HEK293 (cell line): ENCODE results near the gene HOXC5.
A peak's percentile ranks its signal among the peaks of the same experiment; 100 is the strongest.

ENCODE experiments used
- MYNN ChIP-seq: fragments of 450-650 bp; formaldehyde crosslinking; IDR thresholded peaks from 2 replicates; pipeline ENCODE4 v1.5.1; 2016; ENCODE audit warnings: missing biosample characterization, missing genetic modification characterization, borderline replicate concordance
- ZFP69B ChIP-seq: fragments of 450-650 bp; formaldehyde crosslinking; IDR thresholded peaks from 2 replicates; pipeline ENCODE4 v1.5.1; 2016; ENCODE audit warnings: missing biosample characterization, missing genetic modification characterization
- ZNF112 ChIP-seq: fragments of 450-650 bp; formaldehyde crosslinking; IDR thresholded peaks from 2 replicates; pipeline ENCODE4 v1.5.0; 2017; ENCODE audit warnings: missing biosample characterization, missing genetic modification characterization
- ZNF221 ChIP-seq: fragments of 450-650 bp; formaldehyde crosslinking; IDR thresholded peaks from 2 replicates; pipeline ENCODE4 v1.5.1; 2017; ENCODE audit warnings: missing biosample characterization, missing genetic modification characterization, borderline replicate concordance
- ZNF24 ChIP-seq: fragments of 450-650 bp; formaldehyde crosslinking; IDR thresholded peaks from 2 replicates; pipeline ENCODE4 v1.5.1; 2016; ENCODE audit warnings: missing biosample characterization, missing genetic modification characterization
- ZNF302 ChIP-seq: fragments of 450-650 bp; formaldehyde crosslinking; IDR thresholded peaks from 2 replicates; pipeline ENCODE4 v1.5.1; 2016; ENCODE audit warnings: missing biosample characterization, missing genetic modification characterization, low read depth
- ZNF426 ChIP-seq: fragments of 450-650 bp; formaldehyde crosslinking; IDR thresholded peaks from 2 replicates; pipeline ENCODE4 v1.5.1; 2017; ENCODE audit warnings: missing biosample characterization, missing genetic modification characterization, mild to moderate bottlenecking, inconsistent platforms, moderate library complexity
- ZNF473 ChIP-seq: fragments of 450-650 bp; formaldehyde crosslinking; IDR thresholded peaks from 2 replicates; pipeline ENCODE4 v1.5.1; 2017; ENCODE audit warnings: missing biosample characterization, missing genetic modification characterization
- ZNF510 ChIP-seq: fragments of 450-650 bp; formaldehyde crosslinking; IDR thresholded peaks from 2 replicates; pipeline ENCODE4 v1.5.1; 2018; ENCODE audit warnings: mild to moderate bottlenecking, missing genetic modification characterization, missing biosample characterization; ENCODE audit not compliant: insufficient replicate concordance
- ZNF600 ChIP-seq: fragments of 450-650 bp; formaldehyde crosslinking; IDR thresholded peaks from 2 replicates; pipeline ENCODE4 v1.5.1; 2016; ENCODE audit warnings: missing biosample characterization, missing genetic modification characterization
- ZNF626 ChIP-seq: fragments of 450-650 bp; sonication (Bioruptor Pico); formaldehyde crosslinking; IDR thresholded peaks from 2 replicates; pipeline ENCODE4 v1.5.1; 2018; ENCODE audit warnings: missing biosample characterization, missing genetic modification characterization, inconsistent platforms
- ZNF677 ChIP-seq: fragments of 450-650 bp; IDR thresholded peaks from 2 replicates; pipeline ENCODE4 v1.5.0; 2018; ENCODE audit warnings: missing biosample characterization, mild to moderate bottlenecking, missing genetic modification characterization, moderate library complexity
- ZNF76 ChIP-seq: fragments of 450-650 bp; formaldehyde crosslinking; IDR thresholded peaks from 2 replicates; pipeline ENCODE4; 2016; ENCODE audit warnings: low read depth, missing biosample characterization, missing genetic modification characterization, borderline replicate concordance
- ZNF785 ChIP-seq: fragments of 450-650 bp; formaldehyde crosslinking; IDR thresholded peaks from 2 replicates; pipeline ENCODE4 v1.5.1; 2016; ENCODE audit warnings: missing biosample characterization, missing genetic modification characterization
- ZXDB ChIP-seq: fragments of 450-650 bp; formaldehyde crosslinking; IDR thresholded peaks from 2 replicates; pipeline ENCODE4 v1.5.1; 2016; ENCODE audit warnings: missing biosample characterization, missing genetic modification characterization
- TF ChIP-seq, protein P1 (sequence below): fragments of 450-650 bp; formaldehyde crosslinking; IDR thresholded peaks from 2 replicates; pipeline ENCODE4 v1.5.1; 2016; ENCODE audit warnings: missing biosample characterization, missing genetic modification characterization, low read depth
- TF ChIP-seq, protein P2 (sequence below): fragments of 450-650 bp; formaldehyde crosslinking; IDR thresholded peaks from 2 replicates; pipeline ENCODE4 v1.5.1; 2016; ENCODE audit warnings: missing biosample characterization, missing genetic modification characterization, borderline replicate concordance
- TF ChIP-seq, protein P3 (sequence below): fragments of 450-650 bp; formaldehyde crosslinking; conservative IDR thresholded peaks from 2 replicates; pipeline ENCODE4 v1.5.1; 2016; ENCODE audit warnings: low read depth, missing biosample characterization, missing genetic modification characterization
- TF ChIP-seq, protein P4 (sequence below): fragments of 450-650 bp; formaldehyde crosslinking; IDR thresholded peaks from 2 replicates; pipeline ENCODE4 v1.5.1; 2016; ENCODE audit warnings: missing biosample characterization, missing genetic modification characterization
- TF ChIP-seq, protein P5 (sequence below): fragments of 450-650 bp; IDR thresholded peaks from 2 replicates; pipeline ENCODE4 v1.5.1; 2018; ENCODE audit warnings: missing biosample characterization, missing genetic modification characterization
- TF ChIP-seq, protein P6 (sequence below): fragments of 450-650 bp; formaldehyde crosslinking; IDR thresholded peaks from 2 replicates; pipeline ENCODE4 v1.5.1; 2017; ENCODE audit warnings: missing biosample characterization, missing genetic modification characterization
- TF ChIP-seq, protein P7 (sequence below): fragments of 450-650 bp; formaldehyde crosslinking; IDR thresholded peaks from 2 replicates; pipeline ENCODE4 v1.5.1; 2017; ENCODE audit warnings: missing biosample characterization, missing genetic modification characterization

Gene HOXC5

DNA sequence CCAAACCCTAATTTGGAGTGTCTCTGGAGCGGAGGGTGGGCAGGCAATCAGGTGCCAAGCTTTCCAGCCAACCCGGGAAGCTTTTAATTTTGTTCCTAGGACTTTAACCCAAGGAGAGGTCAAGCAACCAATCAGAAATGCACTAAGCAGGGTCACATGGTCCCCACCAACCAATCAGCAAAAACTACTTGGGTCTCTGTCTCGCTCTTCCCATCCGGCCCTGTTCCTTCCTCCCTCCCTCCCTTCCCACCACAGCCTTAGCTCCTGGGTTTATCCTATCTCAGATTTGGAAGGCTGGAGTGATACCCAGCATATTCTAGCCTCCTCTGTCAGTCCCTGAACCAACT lies 7.3 kb downstream of the HOXC5 start (continued):
- TF ChIP-seq, protein P1, sequence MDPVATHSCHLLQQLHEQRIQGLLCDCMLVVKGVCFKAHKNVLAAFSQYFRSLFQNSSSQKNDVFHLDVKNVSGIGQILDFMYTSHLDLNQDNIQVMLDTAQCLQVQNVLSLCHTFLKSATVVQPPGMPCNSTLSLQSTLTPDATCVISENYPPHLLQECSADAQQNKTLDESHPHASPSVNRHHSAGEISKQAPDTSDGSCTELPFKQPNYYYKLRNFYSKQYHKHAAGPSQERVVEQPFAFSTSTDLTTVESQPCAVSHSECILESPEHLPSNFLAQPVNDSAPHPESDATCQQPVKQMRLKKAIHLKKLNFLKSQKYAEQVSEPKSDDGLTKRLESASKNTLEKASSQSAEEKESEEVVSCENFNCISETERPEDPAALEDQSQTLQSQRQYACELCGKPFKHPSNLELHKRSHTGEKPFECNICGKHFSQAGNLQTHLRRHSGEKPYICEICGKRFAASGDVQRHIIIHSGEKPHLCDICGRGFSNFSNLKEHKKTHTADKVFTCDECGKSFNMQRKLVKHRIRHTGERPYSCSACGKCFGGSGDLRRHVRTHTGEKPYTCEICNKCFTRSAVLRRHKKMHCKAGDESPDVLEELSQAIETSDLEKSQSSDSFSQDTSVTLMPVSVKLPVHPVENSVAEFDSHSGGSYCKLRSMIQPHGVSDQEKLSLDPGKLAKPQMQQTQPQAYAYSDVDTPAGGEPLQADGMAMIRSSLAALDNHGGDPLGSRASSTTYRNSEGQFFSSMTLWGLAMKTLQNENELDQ (tag by site-specific recombination), result no peak
- TF ChIP-seq ZNF785 (tag by site-specific recombination) (no peak), ZFP69B (tag by site-specific recombination) (no peak), ZNF302 (tag by site-specific recombination) (no peak), ZXDB (no peak), ZNF24 (tag by site-specific recombination) (no peak), ZNF473 (no peak), ZNF626 (tag by site-specific recombination) (no peak), ZNF221 (tag by site-specific recombination) (no peak), MYNN (tag by site-specific recombination) (peak; percentile 84), ZNF510 (tag by site-specific recombination) (no peak), ZNF426 (no peak), ZNF112 (tag by site-specific recombination) (no peak), ZNF600 (no peak), ZNF76 (tag by site-specific recombination) (no peak; the same call in 1 of the 2 replicates), ZNF677 (tag by site-specific recombination) (no peak)
- TF ChIP-seq, protein P2, sequence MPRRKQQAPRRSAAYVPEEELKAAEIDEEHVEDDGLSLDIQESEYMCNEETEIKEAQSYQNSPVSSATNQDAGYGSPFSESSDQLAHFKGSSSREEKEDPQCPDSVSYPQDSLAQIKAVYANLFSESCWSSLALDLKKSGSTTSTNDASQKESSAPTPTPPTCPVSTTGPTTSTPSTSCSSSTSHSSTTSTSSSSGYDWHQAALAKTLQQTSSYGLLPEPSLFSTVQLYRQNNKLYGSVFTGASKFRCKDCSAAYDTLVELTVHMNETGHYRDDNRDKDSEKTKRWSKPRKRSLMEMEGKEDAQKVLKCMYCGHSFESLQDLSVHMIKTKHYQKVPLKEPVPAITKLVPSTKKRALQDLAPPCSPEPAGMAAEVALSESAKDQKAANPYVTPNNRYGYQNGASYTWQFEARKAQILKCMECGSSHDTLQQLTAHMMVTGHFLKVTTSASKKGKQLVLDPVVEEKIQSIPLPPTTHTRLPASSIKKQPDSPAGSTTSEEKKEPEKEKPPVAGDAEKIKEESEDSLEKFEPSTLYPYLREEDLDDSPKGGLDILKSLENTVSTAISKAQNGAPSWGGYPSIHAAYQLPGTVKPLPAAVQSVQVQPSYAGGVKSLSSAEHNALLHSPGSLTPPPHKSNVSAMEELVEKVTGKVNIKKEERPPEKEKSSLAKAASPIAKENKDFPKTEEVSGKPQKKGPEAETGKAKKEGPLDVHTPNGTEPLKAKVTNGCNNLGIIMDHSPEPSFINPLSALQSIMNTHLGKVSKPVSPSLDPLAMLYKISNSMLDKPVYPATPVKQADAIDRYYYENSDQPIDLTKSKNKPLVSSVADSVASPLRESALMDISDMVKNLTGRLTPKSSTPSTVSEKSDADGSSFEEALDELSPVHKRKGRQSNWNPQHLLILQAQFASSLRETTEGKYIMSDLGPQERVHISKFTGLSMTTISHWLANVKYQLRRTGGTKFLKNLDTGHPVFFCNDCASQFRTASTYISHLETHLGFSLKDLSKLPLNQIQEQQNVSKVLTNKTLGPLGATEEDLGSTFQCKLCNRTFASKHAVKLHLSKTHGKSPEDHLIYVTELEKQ (tag by site-specific recombination), result no peak
- TF ChIP-seq, protein P3, sequence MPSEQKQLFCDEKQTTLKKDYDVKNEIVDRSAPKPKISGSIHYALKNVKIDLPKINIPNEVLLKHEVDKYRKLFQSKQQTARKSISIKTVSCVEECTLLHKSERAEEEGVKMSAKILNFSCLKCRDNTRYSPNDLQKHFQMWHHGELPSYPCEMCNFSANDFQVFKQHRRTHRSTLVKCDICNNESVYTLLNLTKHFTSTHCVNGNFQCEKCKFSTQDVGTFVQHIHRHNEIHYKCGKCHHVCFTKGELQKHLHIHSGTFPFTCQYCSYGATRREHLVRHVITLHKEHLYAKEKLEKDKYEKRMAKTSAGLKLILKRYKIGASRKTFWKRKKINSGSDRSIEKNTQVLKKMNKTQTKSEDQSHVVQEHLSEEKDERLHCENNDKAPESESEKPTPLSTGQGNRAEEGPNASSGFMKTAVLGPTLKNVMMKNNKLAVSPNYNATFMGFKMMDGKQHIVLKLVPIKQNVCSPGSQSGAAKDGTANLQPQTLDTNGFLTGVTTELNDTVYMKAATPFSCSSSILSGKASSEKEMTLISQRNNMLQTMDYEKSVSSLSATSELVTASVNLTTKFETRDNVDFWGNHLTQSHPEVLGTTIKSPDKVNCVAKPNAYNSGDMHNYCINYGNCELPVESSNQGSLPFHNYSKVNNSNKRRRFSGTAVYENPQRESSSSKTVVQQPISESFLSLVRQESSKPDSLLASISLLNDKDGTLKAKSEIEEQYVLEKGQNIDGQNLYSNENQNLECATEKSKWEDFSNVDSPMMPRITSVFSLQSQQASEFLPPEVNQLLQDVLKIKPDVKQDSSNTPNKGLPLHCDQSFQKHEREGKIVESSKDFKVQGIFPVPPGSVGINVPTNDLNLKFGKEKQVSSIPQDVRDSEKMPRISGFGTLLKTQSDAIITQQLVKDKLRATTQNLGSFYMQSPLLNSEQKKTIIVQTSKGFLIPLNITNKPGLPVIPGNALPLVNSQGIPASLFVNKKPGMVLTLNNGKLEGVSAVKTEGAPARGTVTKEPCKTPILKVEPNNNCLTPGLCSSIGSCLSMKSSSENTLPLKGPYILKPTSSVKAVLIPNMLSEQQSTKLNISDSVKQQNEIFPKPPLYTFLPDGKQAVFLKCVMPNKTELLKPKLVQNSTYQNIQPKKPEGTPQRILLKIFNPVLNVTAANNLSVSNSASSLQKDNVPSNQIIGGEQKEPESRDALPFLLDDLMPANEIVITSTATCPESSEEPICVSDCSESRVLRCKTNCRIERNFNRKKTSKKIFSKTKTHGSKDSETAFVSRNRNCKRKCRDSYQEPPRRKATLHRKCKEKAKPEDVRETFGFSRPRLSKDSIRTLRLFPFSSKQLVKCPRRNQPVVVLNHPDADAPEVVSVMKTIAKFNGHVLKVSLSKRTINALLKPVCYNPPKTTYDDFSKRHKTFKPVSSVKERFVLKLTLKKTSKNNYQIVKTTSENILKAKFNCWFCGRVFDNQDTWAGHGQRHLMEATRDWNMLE (tag by site-specific recombination), result peak; percentile 15; the same call in 1 of the 2 replicates
- TF ChIP-seq, protein P4, sequence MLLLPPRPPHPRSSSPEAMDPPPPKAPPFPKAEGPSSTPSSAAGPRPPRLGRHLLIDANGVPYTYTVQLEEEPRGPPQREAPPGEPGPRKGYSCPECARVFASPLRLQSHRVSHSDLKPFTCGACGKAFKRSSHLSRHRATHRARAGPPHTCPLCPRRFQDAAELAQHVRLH (tag by site-specific recombination), result no peak
- TF ChIP-seq, protein P5, sequence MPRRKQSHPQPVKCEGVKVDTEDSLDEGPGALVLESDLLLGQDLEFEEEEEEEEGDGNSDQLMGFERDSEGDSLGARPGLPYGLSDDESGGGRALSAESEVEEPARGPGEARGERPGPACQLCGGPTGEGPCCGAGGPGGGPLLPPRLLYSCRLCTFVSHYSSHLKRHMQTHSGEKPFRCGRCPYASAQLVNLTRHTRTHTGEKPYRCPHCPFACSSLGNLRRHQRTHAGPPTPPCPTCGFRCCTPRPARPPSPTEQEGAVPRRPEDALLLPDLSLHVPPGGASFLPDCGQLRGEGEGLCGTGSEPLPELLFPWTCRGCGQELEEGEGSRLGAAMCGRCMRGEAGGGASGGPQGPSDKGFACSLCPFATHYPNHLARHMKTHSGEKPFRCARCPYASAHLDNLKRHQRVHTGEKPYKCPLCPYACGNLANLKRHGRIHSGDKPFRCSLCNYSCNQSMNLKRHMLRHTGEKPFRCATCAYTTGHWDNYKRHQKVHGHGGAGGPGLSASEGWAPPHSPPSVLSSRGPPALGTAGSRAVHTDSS, result no peak
- TF ChIP-seq, protein P6, sequence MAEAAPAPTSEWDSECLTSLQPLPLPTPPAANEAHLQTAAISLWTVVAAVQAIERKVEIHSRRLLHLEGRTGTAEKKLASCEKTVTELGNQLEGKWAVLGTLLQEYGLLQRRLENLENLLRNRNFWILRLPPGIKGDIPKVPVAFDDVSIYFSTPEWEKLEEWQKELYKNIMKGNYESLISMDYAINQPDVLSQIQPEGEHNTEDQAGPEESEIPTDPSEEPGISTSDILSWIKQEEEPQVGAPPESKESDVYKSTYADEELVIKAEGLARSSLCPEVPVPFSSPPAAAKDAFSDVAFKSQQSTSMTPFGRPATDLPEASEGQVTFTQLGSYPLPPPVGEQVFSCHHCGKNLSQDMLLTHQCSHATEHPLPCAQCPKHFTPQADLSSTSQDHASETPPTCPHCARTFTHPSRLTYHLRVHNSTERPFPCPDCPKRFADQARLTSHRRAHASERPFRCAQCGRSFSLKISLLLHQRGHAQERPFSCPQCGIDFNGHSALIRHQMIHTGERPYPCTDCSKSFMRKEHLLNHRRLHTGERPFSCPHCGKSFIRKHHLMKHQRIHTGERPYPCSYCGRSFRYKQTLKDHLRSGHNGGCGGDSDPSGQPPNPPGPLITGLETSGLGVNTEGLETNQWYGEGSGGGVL, result no peak
- TF ChIP-seq, protein P7, sequence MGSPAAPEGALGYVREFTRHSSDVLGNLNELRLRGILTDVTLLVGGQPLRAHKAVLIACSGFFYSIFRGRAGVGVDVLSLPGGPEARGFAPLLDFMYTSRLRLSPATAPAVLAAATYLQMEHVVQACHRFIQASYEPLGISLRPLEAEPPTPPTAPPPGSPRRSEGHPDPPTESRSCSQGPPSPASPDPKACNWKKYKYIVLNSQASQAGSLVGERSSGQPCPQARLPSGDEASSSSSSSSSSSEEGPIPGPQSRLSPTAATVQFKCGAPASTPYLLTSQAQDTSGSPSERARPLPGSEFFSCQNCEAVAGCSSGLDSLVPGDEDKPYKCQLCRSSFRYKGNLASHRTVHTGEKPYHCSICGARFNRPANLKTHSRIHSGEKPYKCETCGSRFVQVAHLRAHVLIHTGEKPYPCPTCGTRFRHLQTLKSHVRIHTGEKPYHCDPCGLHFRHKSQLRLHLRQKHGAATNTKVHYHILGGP (tag by site-specific recombination), result no peak
